Right kidney (tissue), 1 donor: ENCODE results near the gene KLHL18.
"Not testable (repeated sequence)": the region's sequence is repeated elsewhere in the genome, so short reads cannot be mapped to it uniquely, and the experiment has no call there.

Source experiments
- DNase-seq: peaks from one replicate; pipeline ENCODE4 v3.0.0-alpha.2; 2016

The KLHL18 gene

GRCh38 chr3:47270526-47270925 lies 12.2 kb upstream of the KLHL18 start:
- no peak for DNase-seq

DNA sequence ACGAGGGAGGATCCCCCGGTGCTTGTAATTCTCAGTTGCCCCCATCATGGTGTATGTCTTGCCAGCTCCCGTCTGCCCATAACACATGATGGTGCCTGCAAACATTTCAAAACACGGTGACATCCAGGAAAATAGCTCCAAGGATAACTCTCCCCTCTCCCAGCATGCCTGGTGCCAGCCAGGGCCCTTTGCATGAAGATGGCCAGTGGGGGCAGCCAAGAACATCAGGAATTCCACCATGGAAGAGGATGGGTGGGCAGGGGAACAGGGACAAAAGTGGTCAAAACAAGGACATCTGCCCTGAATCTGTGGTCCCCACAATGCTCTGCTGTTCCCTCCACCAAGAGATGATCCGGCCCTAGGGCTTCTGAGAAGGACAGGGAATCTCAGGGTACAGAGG lies 9.2 kb upstream of the KLHL18 start:
- DNase-seq = no peak

DNA sequence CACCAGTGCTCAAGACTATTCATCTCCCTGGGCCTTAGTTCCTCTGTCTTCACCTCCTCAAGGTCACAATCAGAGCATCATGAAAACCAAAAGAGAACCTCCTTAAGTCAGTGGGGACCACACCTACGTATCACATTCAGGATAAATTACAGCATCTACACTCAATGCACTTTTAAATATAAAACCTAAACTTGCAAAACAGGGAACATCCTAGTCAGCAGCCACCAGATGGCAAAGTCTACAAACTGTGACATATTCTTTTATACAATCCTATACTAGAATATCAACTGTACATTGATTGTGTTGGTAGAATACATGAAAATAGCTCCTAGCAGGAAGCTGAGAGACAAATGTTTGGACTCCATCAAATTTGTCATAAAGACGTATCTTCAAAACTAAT lies 8.1 kb upstream of the KLHL18 start:
- no peak for DNase-seq

GRCh38 chr3:47276558-47276957 lies 6.2 kb upstream of the KLHL18 start:
- DNase-seq = no peak

GRCh38 chr3:47280519-47280918 lies 2.2 kb upstream of the KLHL18 start:
- DNase-seq = no peak

GRCh38 chr3:47283193-47283537 lies 421 bp downstream of the KLHL18 start:
- DNase-seq = no peak

GRCh38 chr3:47283591-47284364 lies 1.0 kb downstream of the KLHL18 start:
- peak; percentile 41 for DNase-seq

DNA sequence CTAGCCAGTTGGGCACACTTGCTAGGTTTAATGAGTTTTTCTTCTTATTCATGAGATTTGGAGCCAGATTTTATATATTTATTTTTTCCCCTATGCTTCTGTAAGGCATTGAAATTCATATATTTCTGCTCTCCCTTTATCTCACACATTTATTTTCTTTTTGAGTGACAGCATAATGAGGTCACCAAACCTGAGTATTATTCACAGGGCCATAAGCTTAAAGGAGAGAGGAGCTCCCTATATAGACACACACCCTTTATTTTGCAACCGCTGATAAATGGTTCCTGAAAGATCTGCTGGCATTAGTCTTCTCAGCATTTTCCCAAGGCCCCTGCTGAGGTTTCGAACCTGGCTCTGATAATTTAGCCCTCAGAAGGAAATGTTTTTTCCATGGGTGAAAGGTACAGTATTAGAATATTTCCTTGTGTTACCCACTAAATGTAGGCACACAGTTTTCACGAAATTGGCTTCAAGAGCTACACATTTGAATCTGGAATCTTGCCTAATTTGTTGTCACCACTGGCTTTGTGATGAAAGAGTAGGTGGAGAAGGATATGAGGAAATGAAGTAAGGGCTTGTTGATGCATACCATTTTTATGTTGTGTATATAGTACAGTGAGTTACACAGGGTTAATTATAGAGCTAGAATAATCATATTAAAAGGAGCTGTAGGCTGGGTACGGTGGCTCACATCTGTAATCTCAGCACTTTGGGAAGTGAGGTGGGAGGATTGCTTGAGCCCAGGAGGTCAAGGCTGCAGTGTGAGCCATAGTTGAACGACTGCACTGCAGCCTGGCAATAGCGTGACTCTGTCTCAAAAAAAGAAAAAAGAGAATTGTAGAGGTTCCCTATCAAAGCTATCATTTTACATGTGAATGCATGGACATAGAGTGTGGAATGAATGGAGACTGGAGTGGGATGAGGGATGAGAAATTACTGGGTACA lies 6.5 kb downstream of the KLHL18 start:
- DNase-seq = no peak

GRCh38 chr3:47291158-47291753 lies 8.5 kb downstream of the KLHL18 start:
- DNase-seq = no peak

DNA sequence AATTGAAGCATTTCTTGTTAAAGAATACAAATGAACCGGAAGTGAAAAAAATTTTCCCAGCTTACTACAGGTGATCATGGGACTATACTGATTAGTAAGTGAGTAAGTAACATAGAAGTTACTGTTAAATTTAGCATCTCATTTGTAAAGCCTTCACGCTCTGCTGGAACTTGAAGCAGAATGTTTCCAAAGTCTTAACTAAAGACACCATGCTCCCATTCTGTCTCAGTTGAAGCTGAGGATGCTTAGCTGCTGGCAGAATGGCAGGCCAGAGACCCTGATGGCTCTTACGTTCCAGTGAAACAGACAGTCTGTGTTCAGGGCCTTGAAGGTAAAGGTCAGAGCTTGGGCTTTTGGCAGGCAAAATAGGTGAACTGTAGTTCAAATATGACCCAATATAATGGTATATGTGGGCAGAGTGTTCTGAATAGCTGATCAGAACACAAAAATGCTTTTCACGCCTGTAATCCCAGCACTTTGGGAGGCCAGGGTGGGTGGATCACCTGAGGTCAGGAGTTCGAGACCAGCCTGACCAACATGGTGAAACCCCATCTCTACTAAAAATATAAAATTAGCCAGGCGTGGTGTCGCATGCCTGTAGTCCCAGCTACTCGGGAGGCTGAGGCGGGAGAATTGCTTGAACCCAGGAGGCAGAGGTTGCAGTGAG lies 9.1 kb downstream of the KLHL18 start:
- not testable (repeated sequence) for DNase-seq

DNA sequence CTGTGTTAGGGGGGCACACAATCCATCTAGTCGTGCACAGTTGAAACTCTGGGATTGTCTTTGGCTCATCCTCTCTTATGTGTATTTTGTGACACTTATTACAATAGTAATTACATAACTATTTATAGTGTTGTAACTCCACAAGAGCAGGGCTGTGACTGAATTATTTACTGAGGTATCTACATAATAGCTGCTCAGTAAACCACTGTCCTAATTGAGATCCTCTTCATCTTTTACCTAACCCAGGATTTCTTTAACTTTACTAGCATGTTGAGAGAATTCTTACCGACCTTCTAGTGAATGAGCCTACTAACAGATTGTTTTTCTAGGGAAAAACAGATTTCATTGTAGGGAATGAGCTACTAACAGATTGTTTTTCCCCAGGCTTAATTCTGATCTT lies 11.1 kb downstream of the KLHL18 start:
- DNase-seq = no peak

DNA sequence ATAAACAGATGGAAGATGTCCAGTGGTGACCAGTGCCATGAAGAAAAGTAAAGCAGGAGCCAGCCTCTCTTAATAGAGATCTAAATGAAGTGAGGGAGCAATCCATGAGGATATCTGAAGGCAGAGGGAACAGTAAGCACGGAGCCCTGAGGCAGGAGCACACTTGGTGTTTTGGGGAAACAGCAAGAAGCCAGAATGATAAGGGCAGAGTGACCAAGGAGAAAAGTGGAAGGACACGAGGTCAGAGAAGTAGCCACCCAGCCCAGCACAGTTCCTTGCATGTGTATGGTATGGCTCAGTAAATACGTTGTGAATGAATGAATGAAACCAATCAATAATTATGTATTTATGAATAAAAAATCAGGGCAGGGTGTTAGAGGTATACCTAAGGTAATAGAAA lies 11.6 kb downstream of the KLHL18 start:
- DNase-seq = no peak

DNA sequence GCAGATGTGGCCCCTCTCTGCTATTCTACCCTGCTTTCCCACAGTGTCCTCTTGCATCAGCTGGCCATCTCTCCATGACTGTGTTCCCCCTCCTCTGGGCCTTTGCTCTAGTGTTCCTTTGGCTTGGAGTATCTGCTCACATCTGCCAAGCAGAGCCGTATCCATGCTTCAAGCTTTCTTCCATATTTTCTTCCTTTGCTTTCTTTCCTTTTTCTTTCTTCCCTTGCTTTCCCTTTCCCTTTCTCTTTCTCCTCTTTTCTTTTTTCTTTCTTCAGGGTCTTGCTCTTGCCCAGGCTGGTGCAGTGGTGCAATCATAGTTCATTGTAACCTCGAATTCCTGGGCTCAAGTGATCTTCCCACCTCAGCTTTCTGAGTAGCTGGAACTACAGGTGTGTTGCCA lies 12.6 kb downstream of the KLHL18 start:
- DNase-seq = no peak

- DNase-seq = no peak
These were observed 13.2 kb downstream of the KLHL18 start for GRCh38 chr3:47295976-47296375.

- DNase-seq = no peak
These were observed 14.0 kb downstream of the KLHL18 start for GRCh38 chr3:47296562-47297302.

DNA sequence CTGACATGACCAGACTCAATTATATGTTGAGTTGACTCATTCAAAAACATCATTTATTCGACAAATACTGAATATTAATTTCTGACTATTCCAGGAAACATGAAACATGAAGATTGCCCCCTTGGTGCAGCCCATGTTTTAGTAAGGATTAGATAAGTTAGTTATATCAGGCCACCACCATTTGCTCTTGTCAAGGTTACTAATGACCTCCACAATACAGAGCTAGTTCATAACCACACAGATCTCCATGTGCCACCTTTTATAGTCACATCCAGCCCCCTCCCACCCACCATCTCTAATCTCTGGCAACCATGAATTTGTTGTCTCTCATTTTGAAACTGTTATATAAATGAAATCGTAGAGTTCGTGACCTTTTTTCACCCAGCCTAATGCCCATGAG lies 15.7 kb downstream of the KLHL18 start:
- no peak for DNase-seq

- no peak for DNase-seq
These were observed 16.9 kb downstream of the KLHL18 start for GRCh38 chr3:47299381-47300318.

- no peak for DNase-seq
These were observed 18.7 kb downstream of the KLHL18 start for GRCh38 chr3:47301456-47301855.

DNA sequence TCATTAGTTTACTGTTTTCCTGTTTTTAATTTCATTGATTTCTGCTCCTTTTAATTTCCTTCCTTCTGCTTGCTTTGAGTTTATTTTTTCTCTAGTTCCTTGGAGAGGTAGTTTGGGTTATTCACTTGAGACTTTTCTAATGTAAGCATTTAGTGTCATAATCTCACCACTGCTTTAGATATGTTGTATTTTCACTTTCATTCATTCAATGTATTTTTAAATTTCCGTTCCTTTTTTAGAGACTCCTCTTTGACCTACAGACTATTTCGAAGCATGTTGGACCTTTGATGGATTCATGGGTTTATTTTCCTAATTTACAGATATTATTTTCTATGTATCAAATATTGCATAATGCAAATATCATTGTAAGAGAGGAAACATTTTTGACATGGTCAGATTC lies 23.3 kb downstream of the KLHL18 start:
- DNase-seq = no peak

GRCh38 chr3:47309231-47309630 lies 26.5 kb downstream of the KLHL18 start:
- DNase-seq = not testable (repeated sequence)

DNA sequence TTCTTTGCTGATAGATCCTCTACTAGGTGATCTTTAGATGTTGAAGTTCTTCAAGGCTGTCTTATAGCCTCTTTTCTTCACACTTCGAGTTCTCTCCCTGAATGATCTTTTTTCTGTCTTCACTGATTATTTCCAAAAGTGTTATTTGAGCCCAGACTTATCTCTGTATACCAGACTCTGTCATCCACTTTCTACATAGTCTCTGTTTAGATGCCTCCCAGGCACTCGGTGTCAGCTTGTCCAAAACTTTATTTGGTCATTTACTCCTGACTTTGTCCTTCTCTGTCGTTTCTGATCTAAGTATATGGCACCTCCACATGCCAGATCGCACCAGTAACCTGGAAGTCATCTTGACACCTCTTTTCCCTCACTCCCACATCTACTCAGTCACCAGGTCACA lies 27.6 kb downstream of the KLHL18 start:
- no peak for DNase-seq
